NCI-H446 (cell line): ENCODE results near the gene MET.
"Not testable (repeated sequence)": the region's sequence is repeated elsewhere in the genome, so short reads cannot be mapped to it uniquely, and the experiment has no call there.

Source experiments
- DNase-seq, 2 experiments: peaks; one replicate each; lab custom pipeline; 2025; lab: John Stamatoyannopoulos, UW

Gene MET

DNA sequence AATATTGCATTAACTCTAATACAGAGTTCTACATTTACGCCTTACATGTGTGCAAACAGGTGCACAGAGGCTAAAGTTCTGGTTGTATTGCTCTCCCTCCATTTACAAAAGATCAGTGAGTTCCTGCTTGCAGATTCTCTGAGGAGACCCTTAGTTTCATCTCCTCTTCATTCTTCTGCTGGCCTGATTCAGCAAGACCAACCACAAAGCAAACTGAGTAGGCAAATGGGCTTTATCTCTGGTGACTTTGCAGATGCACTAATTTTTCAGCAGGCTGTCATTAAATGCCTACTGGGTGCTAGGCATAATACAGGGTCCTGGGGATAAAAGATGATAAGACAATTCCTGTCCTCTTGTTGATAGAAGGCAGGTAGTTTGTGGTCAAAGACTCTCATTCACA lies 56.4 kb downstream of the MET start:
- DNase-seq: no peak

DNA sequence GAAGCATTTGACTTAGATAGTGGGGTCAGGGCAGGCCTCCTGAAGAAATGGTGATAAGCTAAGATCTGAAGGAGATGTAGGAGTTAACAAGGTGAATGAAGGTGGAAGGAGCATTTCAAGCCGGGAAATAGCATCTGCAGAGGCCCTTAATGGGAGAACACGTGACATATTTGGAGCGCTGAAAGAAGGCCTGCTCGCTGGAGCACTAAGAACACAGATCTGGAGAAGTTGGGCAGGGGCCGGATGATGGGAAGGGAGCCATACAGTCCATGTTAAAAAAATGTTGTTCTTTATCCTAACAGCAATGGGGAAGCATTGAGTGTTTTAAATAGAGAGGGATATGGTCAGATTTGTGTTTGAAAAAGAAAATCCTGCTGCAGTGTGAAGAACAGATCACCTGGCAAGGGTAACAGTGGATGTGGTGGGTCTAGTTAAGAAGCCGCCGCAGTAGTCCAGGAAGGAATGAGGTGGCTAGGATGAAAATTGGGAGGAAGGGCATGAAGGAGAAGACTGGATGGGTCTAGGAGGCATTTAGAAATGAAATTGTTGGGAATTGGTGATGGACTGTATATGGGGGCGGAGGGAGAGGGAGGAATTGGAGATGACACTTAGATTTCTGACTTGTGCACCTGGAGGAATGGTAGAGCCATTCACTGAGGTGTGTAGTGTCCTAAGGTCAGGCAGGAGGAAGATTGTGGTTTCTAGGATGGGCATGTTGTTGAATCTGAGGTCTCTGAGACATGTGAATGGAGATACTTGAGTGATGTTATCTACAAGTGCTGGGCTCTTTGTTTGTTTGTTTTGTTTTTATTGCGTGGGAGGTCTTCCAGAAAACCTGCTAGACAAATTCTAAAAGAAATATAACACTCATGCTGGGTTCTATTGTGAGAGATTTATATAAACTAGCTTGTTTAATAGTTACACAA lies 58.4 kb downstream of the MET start:
- no peak for DNase-seq

GRCh38 chr7:116731023-116731395 lies 59.0 kb downstream of the MET start:
- no peak for DNase-seq

GRCh38 chr7:116731445-116732335 lies 59.7 kb downstream of the MET start:
- no peak for DNase-seq

- DNase-seq: no peak
Measured at GRCh38 chr7:116732788-116733694, 61.0 kb downstream of the MET start.

DNA sequence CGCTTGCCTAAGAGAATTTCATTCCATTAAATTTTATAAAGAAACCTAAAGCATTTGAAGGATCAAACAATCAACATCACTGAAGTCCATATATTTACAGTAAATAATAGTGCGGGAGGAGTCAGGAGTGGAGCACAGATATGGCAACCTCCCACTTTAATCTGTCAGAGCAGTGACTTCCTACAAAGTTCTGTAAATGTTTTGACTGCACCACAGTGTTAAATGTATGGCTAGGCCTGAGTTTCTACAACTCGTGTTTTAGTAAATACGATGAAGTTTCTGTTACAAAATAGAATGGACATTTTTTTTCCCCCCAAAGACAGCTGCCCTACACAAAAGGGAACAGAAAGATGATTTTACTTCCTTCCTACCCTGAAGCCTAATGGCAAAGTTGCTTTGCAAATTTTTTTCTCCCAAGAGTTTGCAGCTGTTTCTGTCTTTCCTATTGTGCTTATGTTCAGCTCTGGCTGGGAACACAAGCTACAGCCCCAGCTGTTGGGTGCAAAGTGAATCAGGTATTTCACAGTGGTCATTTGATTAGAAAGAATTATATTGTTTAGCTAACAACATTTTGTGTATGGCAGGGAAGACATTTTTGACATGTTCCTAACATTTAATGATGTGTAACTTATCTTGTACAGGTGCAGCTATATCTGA lies 62.1 kb downstream of the MET start:
- no peak for DNase-seq

GRCh38 chr7:116734710-116735109 lies 62.7 kb downstream of the MET start:
- no peak for DNase-seq

DNA sequence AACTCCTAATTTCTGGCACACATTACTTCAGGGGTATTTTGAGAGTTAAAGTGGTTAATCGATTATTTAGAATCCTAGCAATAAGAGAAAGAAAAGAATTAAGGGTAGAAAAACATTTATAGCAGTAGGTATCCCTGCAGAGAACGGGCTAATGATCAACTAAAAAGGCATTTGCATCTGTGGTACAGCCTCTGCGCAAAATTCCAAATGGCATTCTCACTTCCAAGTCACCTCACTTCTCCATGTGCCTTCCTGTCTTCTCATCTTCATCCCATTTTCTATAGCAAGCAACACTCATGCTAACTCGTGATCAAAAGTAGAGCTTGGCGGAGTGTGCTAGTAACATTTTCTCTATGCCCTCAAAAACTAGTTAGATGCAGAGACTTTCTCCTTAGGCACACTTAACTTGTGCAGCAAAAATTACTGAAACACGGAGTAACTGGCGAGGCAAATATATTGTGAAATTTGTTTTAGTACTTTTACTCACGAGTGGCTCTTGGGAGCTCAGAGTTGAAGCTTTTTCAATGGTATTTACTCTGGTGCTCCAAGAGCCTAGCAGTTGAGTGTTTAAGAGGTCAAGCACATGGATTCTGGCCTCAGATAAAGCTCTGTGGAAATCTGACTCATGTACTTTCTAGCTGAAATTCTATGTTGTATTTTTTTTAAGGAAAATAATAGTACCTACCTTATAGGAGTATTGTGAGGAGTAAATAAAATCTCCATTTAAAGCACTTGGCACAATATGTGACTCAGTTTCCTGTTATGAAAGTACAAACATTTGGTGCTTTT lies 65.1 kb downstream of the MET start:
- DNase-seq: no peak

DNA sequence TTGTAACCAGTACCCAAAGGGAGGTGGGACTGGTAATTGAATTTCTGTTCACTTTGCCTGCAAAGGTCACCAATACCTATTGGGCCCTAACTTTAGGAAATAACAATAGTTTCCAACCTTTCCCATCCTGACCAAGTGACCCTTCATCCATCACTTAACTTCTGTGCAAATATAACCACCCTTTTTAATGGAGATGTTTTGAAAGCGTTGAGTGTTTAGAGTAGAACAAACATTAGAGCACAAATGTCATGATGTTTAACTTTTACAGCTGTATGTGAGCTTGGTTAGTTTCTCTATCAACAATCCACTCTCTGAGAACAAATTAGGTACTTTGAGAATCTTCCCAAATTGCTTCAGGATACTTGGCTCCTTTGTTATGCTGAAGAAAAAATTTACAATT lies 66.4 kb downstream of the MET start:
- DNase-seq: no peak

DNA sequence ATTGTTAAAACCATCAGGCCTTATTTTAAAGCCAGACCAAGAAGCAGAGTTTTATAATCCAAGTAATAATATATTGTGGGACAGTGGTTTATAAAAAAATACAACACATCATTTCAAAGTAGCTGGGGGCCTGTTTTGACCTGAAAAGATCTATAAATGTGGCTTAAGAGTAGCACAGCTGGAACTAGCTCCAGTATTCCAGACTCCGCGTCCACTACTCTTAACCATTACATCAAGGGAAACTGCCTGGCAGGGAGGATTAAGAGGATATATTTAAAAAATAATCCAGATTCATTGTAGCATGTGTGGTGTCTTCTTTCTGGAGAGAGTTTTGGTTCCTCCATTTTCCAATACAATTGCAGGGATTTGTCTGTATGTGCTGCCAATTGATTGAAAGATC lies 67.3 kb downstream of the MET start:
- DNase-seq: no peak

GRCh38 chr7:116740231-116740630 lies 68.2 kb downstream of the MET start:
- no peak for DNase-seq

GRCh38 chr7:116740755-116741462 lies 68.9 kb downstream of the MET start:
- no peak for DNase-seq

GRCh38 chr7:116741625-116742316 lies 69.8 kb downstream of the MET start:
- DNase-seq: no peak

DNA sequence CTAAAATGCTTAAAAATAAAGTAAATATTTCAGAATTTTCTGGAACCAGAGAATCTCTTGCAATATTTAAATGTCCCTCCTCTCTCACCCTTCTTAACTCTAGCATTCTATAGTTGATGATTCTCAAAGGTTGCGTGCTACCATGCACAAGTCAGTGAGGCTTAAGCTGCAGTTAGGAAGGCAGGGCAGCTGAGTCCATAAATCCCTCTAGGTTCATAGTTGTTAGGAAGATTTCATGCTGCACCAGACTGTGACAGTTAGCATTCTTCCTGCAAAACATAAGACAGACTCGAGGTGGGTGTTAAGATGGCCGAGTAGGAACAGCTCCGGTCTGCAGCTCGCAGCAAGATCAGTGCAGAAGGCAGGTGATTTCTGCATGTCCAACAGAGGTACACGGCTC lies 70.6 kb downstream of the MET start:
- no peak for DNase-seq

- DNase-seq: not testable (repeated sequence)
Measured at GRCh38 chr7:116743835-116744234, 71.8 kb downstream of the MET start.

GRCh38 chr7:116746388-116746787 lies 74.4 kb downstream of the MET start:
- not testable (repeated sequence) for DNase-seq

DNA sequence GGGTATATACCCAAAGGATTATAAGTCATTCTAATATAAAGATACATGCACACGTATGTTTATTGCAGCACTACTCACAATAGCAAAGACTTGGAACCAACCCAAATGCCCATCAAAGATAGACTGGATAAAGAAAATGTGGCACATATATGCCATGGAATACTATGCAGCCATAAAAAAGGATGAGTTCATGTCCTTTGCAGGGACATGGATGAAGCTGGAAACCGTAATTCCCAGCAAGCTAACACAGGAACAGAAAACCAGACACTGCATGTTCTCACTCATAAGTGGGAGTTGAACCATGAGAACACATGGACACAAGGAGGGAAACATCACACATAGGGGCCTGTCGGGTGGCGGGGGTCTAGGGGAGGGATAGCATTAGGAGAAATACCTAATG lies 79.1 kb downstream of the MET start:
- not testable (repeated sequence) for DNase-seq

DNA sequence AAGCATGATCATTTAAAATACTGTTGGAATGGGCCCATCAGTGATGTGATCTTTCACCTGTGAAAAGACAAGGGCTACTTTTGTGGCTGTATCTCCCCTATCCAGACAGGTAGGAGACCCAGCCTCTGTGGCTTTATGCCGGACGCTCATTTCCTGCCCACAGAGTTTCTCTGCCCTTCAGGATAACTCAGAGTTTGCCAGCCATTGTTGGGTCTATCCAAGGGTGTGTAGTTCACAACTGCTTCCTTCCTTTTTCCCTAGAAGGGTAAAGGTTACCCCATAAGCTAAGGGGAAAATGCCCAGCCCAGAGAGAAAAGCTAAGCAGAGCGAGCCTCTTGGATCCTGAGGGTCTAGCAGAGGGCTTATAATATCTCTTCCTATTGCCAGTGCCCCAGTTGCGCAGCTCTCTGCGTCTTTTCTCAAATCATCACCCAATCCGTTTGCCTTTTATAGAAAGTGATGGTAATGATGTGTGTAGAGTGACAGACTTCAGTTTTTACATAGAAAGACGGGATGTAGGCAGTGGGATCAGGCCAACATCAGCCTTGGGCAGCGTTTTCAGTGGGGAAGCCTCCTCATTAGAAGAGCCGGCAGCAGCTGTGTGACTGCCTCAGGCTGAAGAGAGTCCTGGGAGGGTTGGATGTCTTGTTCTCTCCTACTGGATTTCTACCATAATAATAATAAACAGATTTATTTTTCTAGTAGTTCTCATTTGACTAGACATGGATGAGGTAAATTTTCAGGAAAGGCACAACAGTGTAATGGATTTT lies 80.5 kb downstream of the MET start:
- no peak for DNase-seq

DNA sequence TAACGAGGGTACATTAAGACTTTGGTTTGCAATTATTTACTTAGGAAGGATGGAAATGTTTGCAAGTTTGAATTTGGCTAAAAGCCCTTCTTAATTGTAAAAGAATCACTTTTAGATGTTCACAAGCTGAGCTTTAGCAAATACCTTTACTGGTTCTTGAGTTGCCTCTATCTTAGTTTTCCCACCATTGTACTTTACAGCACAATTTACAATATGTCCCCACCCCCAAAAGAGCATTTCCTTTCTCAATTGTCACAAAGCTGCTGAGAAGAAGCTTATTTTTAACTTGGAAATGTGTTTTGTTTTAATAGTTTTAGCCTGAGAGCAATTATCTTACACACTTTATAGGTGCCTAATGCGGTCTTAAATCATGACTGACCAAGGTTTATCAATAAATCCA lies 81.1 kb downstream of the MET start:
- no peak for DNase-seq
